ENCODE measurements around the gene RAB17.

RAB17 gene

GRCh38 chr2:237593036-237593435, 2.5 kb upstream of the RAB17 start:
- no peak for DNase-seq (ENCODE audit: low read depth)
- no peak overlapping the region for H3K4me3 ChIP-seq (ENCODE audit: low read length)
- no peak for TF ChIP-seq CTCF (IDR thresholded peaks at IDR 0.05; ENCODE audit: insufficient read depth, low read depth, low read length, missing control alignments)

- no peak for DNase-seq (ENCODE audit: low read depth)
- TF ChIP-seq CTCF (IDR thresholded peaks at IDR 0.05; ENCODE audit: insufficient read depth, low read depth, low read length, missing control alignments) = no peak
- H3K4me3 ChIP-seq (ENCODE audit: low read length) = no peak overlapping the region
These were observed 2.0 kb upstream of the RAB17 start for GRCh38 chr2:237592425-237592980.

GRCh38 chr2:237591141-237591881, 777 bp upstream of the RAB17 start:
- no peak for TF ChIP-seq CTCF (IDR thresholded peaks at IDR 0.05; ENCODE audit: insufficient read depth, low read depth, low read length, missing control alignments)
- H3K4me3 ChIP-seq (ENCODE audit: low read length) = no peak overlapping the region
- peak; percentile 41 for DNase-seq (ENCODE audit: low read depth)

GRCh38 chr2:237588044-237588696, 2.4 kb downstream of the RAB17 start:
- no peak overlapping the region for H3K4me3 ChIP-seq (ENCODE audit: low read length)
- DNase-seq (ENCODE audit: low read depth) = no peak
- no peak for TF ChIP-seq CTCF (IDR thresholded peaks at IDR 0.05; ENCODE audit: insufficient read depth, low read depth, low read length, missing control alignments)

- DNase-seq (ENCODE audit: low read depth) = no peak
- H3K4me3 ChIP-seq (ENCODE audit: low read length) = no peak overlapping the region
- no peak for TF ChIP-seq CTCF (IDR thresholded peaks at IDR 0.05; ENCODE audit: insufficient read depth, low read depth, low read length, missing control alignments)
These were observed 4.8 kb downstream of the RAB17 start for GRCh38 chr2:237585590-237586221.

GRCh38 chr2:237583385-237584295, 6.9 kb downstream of the RAB17 start:
- DNase-seq (ENCODE audit: low read depth) = no peak
- H3K4me3 ChIP-seq (ENCODE audit: low read length) = no peak overlapping the region
- TF ChIP-seq CTCF (IDR thresholded peaks at IDR 0.05; ENCODE audit: insufficient read depth, low read depth, low read length, missing control alignments) = no peak

Measured in epithelial cell of esophagus (primary cell).